ENCODE measurements around the gene PHF21A.

GRCh38 chr11:45997599-45997998 is 123.7 kb downstream of the PHF21A start:
- TF ChIP-seq, protein P1, sequence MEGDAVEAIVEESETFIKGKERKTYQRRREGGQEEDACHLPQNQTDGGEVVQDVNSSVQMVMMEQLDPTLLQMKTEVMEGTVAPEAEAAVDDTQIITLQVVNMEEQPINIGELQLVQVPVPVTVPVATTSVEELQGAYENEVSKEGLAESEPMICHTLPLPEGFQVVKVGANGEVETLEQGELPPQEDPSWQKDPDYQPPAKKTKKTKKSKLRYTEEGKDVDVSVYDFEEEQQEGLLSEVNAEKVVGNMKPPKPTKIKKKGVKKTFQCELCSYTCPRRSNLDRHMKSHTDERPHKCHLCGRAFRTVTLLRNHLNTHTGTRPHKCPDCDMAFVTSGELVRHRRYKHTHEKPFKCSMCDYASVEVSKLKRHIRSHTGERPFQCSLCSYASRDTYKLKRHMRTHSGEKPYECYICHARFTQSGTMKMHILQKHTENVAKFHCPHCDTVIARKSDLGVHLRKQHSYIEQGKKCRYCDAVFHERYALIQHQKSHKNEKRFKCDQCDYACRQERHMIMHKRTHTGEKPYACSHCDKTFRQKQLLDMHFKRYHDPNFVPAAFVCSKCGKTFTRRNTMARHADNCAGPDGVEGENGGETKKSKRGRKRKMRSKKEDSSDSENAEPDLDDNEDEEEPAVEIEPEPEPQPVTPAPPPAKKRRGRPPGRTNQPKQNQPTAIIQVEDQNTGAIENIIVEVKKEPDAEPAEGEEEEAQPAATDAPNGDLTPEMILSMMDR (IDR thresholded peaks at IDR 0.05; ENCODE audit: borderline replicate concordance, extremely low read depth, low read length, poor library complexity, severe bottlenecking), result no peak
- TF ChIP-seq EZH2 (IDR thresholded peaks at IDR 0.05; ENCODE audit: borderline replicate concordance, low read depth, low read length, severe bottlenecking), result no peak

Measured in DND-41 (cell line).